Smooth muscle cell (in vitro differentiated cells): ENCODE results near the gene CNNM1. TPM values are rescaled to one million over a fixed set of nuclear protein-coding genes. Genes with fewer than 3 reads are reported as not detected.

Source experiments
- DNase-seq: peaks from one replicate; lab custom pipeline; 2025; ENCODE audit not compliant: unreplicated experiment; lab: John Stamatoyannopoulos, UW
- H2AFZ ChIP-seq: fragments of 200-600 bp; sonication (generic); 2 replicates; pipeline ENCODE4 v1.6.0; 2016; ENCODE audit warnings: antibody characterized with exemption, low read depth, mild to moderate bottlenecking
- H3F3A ChIP-seq: fragments of 200-600 bp; sonication (generic); 2 replicates; pipeline ENCODE4 v1.6.0; 2017; ENCODE audit warnings: antibody characterized with exemption, low read depth
- H3K27ac ChIP-seq: fragments of 200-600 bp; sonication (generic); 2 replicates; pipeline ENCODE4 v1.5.1; 2016; ENCODE audit warnings: low read depth, mild to moderate bottlenecking
- H3K27me3 ChIP-seq: fragments of 200-600 bp; sonication (generic); 2 replicates; pipeline ENCODE4 v1.6.1; 2016; ENCODE audit warnings: low read depth, mild to moderate bottlenecking
- H3K36me3 ChIP-seq: fragments of 200-600 bp; sonication (generic); 2 replicates; pipeline ENCODE4 v1.5.1; 2016; ENCODE audit warnings: low read depth
- H3K4me1 ChIP-seq: fragments of 200-600 bp; sonication (generic); 2 replicates; pipeline ENCODE4 v1.5.1; 2016; ENCODE audit warnings: low read depth
- H3K4me2 ChIP-seq: fragments of 200-600 bp; sonication (generic); 2 replicates; pipeline ENCODE4 v1.6.0; 2016; ENCODE audit warnings: mild to moderate bottlenecking
- H3K4me3 ChIP-seq: fragments of 200-600 bp; sonication (generic); 2 replicates; pipeline ENCODE4 v1.5.1; 2016; ENCODE audit warnings: mild to moderate bottlenecking
- H3K79me2 ChIP-seq: fragments of 200-600 bp; sonication (generic); 2 replicates; pipeline ENCODE4 v1.6.0; 2016; ENCODE audit warnings: low read depth, mild to moderate bottlenecking
- H3K9ac ChIP-seq: fragments of 200-600 bp; sonication (generic); 2 replicates; pipeline ENCODE4 v1.6.0; 2016; ENCODE audit warnings: low read depth
- H3K9me3 ChIP-seq: fragments of 200-600 bp; sonication (generic); replicated peaks from 2 replicates; pipeline ENCODE4 v1.5.1; 2016; ENCODE audit warnings: low read depth
- H4K20me1 ChIP-seq: fragments of 200-600 bp; sonication (generic); 2 replicates; pipeline ENCODE4 v1.6.0; 2016; ENCODE audit warnings: low read depth
- CTCF ChIP-seq: fragments of 200-600 bp; sonication (generic); IDR thresholded peaks from 2 replicates; pipeline ENCODE4 v1.5.1; 2017; ENCODE audit warnings: borderline replicate concordance, mild to moderate bottlenecking, antibody characterized with exemption; ENCODE audit not compliant: insufficient read depth, poor library complexity, severe bottlenecking
- WGBS: methylation state at CpG from one replicate; pipeline ENCODE4 v1.1.7; 2016; ENCODE audit warnings: low lambda C conversion rate; 5-methylcytosine and 5-hydroxymethylcytosine counted together
- polyA plus RNA-seq: library from polyadenylated mRNA; unstranded; fragments of >200 nt; fragmentation: Nextera tagmentation; extraction: Ambion mirVana; gene quantifications from 2 replicates; pipeline ENCODE4 v1.2.1, GENCODE V29; 2016
- total RNA-seq: library from RNA; depleted of rRNA; stranded (reverse); fragments of >200 nt; gene quantifications from 2 replicates; pipeline ENCODE4 v1.2.3, GENCODE V29; 2014

Gene CNNM1
- total and polyA plus RNA-seq, 2 experiments from 2014 or later, result 0.04 TPM; not detected in 1

DNA sequence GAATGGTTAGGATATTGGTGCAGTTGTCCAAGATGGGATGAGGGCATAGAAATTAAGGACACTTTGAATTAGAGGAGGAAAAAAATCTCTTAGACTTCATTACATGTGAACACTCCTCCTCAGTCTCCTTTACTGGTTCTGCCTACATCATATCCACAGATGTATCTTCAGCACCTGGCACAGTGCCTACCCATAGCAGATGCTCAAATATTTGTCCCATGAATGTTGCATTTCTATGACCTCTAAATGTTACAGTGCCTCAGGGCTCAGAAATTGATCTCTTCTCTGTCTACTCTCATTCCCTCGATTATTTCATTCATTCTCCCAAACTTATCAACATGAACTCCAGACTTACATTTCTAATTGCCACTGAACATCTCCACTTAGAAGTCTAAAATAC is 17.1 kb downstream of the CNNM1 start:
- no peak for DNase-seq
- H3K9me3 ChIP-seq, result no peaks in the 10 kb centered on the region
- no peak overlapping the region for H3K4me3 ChIP-seq
- no peak for TF ChIP-seq CTCF
- no peak overlapping the region for H3K9ac ChIP-seq
- 100% methylated on average over 1 of the region's 1 CpG for WGBS
- H4K20me1 ChIP-seq, result no peaks in the 10 kb centered on the region
- peaks cover 5% of the 10 kb centered on the region for H3K4me1 ChIP-seq
- no peak overlapping the region for H2AFZ ChIP-seq
- H3K79me2 ChIP-seq, result no peaks in the 10 kb centered on the region
- no peak overlapping the region for H3K4me2 ChIP-seq
- H3F3A ChIP-seq, result no peaks in the 10 kb centered on the region
- peaks cover under 1% of the 10 kb centered on the region for H3K27me3 ChIP-seq
- no peaks in the 10 kb centered on the region for H3K36me3 ChIP-seq
- H3K27ac ChIP-seq, result no peak overlapping the region

- Histone ChIP-seq H3K27me3 (peaks cover 6% of the 10 kb centered on the region), H4K20me1 (no peaks in the 10 kb centered on the region), H3F3A (no peaks in the 10 kb centered on the region), H3K4me3 (no peak overlapping the region), H3K4me1 (no peaks in the 10 kb centered on the region), H3K4me2 (no peak overlapping the region), H3K9me3 (no peaks in the 10 kb centered on the region), H3K9ac (no peak overlapping the region), H2AFZ (no peak overlapping the region), H3K36me3 (no peaks in the 10 kb centered on the region), H3K79me2 (no peaks in the 10 kb centered on the region), H3K27ac (no peak overlapping the region)
- no peak for TF ChIP-seq CTCF
- 89% methylated on average over 5 of the region's 5 CpGs for WGBS
- DNase-seq, result no peak
Measured at GRCh38 chr10:99347672-99348071, 18.5 kb downstream of the CNNM1 start.

GRCh38 chr10:99353182-99353581 is 24.0 kb downstream of the CNNM1 start:
- no peak for TF ChIP-seq CTCF
- H3K4me3 ChIP-seq, result no peak overlapping the region
- 89% methylated on average over 1 of the region's 1 CpG for WGBS
- no peak for DNase-seq
- H3F3A ChIP-seq, result no peaks in the 10 kb centered on the region
- no peaks in the 10 kb centered on the region for H3K79me2 ChIP-seq
- H3K36me3 ChIP-seq, result no peaks in the 10 kb centered on the region
- no peak overlapping the region for H3K4me2 ChIP-seq
- H3K9ac ChIP-seq, result no peak overlapping the region
- H3K4me1 ChIP-seq, result no peaks in the 10 kb centered on the region
- peaks cover 13% of the 10 kb centered on the region for H3K27me3 ChIP-seq
- no peaks in the 10 kb centered on the region for H3K9me3 ChIP-seq
- H4K20me1 ChIP-seq, result no peaks in the 10 kb centered on the region
- no peak overlapping the region for H2AFZ ChIP-seq
- no peak overlapping the region for H3K27ac ChIP-seq

- H3K4me3 ChIP-seq, result no peak overlapping the region
- H3K9ac ChIP-seq, result no peak overlapping the region
- 63% methylated on average over 3 of the region's 3 CpGs for WGBS
- no peaks in the 10 kb centered on the region for H3K4me1 ChIP-seq
- no peak overlapping the region for H3K27ac ChIP-seq
- no peak for DNase-seq
- H3K4me2 ChIP-seq, result no peak overlapping the region
- no peaks in the 10 kb centered on the region for H3K79me2 ChIP-seq
- H3K36me3 ChIP-seq, result no peaks in the 10 kb centered on the region
- peaks cover 7% of the 10 kb centered on the region for H3K27me3 ChIP-seq
- no peaks in the 10 kb centered on the region for H4K20me1 ChIP-seq
- TF ChIP-seq CTCF, result no peak
- H3K9me3 ChIP-seq, result no peaks in the 10 kb centered on the region
- H3F3A ChIP-seq, result no peaks in the 10 kb centered on the region
- no peak overlapping the region for H2AFZ ChIP-seq
Measured at GRCh38 chr10:99357691-99358090, 28.5 kb downstream of the CNNM1 start.
